WERI-Rb-1 (cell line): ENCODE data around the gene LPP.

Experiments
- DNase-seq: peaks from one replicate; pipeline ENCODE4 v3.0.0-alpha.2; 2020
- H3K27ac ChIP-seq: fragments of 250-450 bp; sonication (Bioruptor Pico); 2 replicates; pipeline ENCODE4 v1.5.1; 2020; ENCODE audit warnings: mild to moderate bottlenecking, moderate library complexity
- H3K27me3 ChIP-seq: fragments of 250-450 bp; sonication (Bioruptor Pico); 2 replicates; pipeline ENCODE4 v1.5.1; 2021; ENCODE audit warnings: mild to moderate bottlenecking, low read depth, moderate library complexity; ENCODE audit not compliant: insufficient read depth, severe bottlenecking
- H3K36me3 ChIP-seq: fragments of 250-450 bp; sonication (Bioruptor Pico); 2 replicates; pipeline ENCODE4 v1.5.1; 2020; ENCODE audit warnings: mild to moderate bottlenecking, moderate library complexity
- H3K4me3 ChIP-seq: 2 replicates; pipeline ENCODE4 v1.5.1; 2011; ENCODE audit warnings: low read depth, mild to moderate bottlenecking, control low read depth, low read length
- H3K9me3 ChIP-seq: fragments of 250-450 bp; sonication (Bioruptor Pico); 2 replicates; pipeline ENCODE4 v1.5.1; 2021; ENCODE audit warnings: mild to moderate bottlenecking, moderate library complexity; ENCODE audit not compliant: severe bottlenecking
- TF ChIP-seq, protein P1 (sequence below): IDR thresholded peaks from 2 replicates; pipeline ENCODE4 v1.5.1; 2011; ENCODE audit warnings: low read depth, mild to moderate bottlenecking, control low read depth, inconsistent platforms, low read length

LPP gene, protein sequence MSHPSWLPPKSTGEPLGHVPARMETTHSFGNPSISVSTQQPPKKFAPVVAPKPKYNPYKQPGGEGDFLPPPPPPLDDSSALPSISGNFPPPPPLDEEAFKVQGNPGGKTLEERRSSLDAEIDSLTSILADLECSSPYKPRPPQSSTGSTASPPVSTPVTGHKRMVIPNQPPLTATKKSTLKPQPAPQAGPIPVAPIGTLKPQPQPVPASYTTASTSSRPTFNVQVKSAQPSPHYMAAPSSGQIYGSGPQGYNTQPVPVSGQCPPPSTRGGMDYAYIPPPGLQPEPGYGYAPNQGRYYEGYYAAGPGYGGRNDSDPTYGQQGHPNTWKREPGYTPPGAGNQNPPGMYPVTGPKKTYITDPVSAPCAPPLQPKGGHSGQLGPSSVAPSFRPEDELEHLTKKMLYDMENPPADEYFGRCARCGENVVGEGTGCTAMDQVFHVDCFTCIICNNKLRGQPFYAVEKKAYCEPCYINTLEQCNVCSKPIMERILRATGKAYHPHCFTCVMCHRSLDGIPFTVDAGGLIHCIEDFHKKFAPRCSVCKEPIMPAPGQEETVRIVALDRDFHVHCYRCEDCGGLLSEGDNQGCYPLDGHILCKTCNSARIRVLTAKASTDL

GRCh38 chr3:188154014-188154808 lies at the start of gene LPP:
Gene LPP (plus strand): TSS chr3:188154157. CDS start chr3:188406121, 251,964 bp downstream.
- TF ChIP-seq, protein P1, sequence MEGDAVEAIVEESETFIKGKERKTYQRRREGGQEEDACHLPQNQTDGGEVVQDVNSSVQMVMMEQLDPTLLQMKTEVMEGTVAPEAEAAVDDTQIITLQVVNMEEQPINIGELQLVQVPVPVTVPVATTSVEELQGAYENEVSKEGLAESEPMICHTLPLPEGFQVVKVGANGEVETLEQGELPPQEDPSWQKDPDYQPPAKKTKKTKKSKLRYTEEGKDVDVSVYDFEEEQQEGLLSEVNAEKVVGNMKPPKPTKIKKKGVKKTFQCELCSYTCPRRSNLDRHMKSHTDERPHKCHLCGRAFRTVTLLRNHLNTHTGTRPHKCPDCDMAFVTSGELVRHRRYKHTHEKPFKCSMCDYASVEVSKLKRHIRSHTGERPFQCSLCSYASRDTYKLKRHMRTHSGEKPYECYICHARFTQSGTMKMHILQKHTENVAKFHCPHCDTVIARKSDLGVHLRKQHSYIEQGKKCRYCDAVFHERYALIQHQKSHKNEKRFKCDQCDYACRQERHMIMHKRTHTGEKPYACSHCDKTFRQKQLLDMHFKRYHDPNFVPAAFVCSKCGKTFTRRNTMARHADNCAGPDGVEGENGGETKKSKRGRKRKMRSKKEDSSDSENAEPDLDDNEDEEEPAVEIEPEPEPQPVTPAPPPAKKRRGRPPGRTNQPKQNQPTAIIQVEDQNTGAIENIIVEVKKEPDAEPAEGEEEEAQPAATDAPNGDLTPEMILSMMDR, result no peak
- Histone ChIP-seq H3K27ac (peak within 1 kb of the TSS; percentile 79), H3K9me3 (no peaks in the 10 kb centered on the region), H3K36me3 (no peaks in the 10 kb centered on the region), H3K4me3 (peak within 1 kb of the TSS; percentile 66), H3K27me3 (no peaks in the 10 kb centered on the region)
- DNase-seq, result peak; percentile 78

DNA sequence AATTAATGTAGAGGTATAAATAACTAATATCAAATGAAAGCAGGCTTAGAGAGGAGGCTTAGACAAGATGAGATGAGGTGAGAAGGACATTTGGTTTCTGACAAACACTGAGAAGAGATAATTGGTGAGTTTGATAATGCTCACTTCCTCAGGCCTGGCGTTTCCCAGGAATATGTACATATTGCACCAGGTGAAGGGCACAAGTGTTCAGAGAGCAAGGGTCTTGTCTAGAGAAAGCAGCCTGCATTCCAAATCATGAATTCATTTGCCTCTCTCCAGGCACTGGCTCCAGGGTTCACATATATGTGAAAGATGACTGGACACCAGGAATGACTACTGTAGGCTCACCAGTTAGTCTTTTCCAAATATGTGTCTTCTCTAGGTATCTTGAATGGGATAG lies 48.0 kb upstream of the LPP start:
- H3K9me3 ChIP-seq, result no peaks in the 10 kb centered on the region
- no peaks in the 10 kb centered on the region for H3K36me3 ChIP-seq
- H3K4me3 ChIP-seq, result no peak overlapping the region
- DNase-seq, result no peak
- H3K27me3 ChIP-seq, result no peaks in the 10 kb centered on the region
- TF ChIP-seq, protein P1, result no peak
- H3K27ac ChIP-seq, result no peak overlapping the region

GRCh38 chr3:188106454-188106853 lies 47.5 kb upstream of the LPP start:
- Histone ChIP-seq H3K27me3 (no peaks in the 10 kb centered on the region), H3K27ac (no peak overlapping the region), H3K36me3 (no peaks in the 10 kb centered on the region), H3K4me3 (no peak overlapping the region), H3K9me3 (no peaks in the 10 kb centered on the region)
- TF ChIP-seq, protein P1, result no peak
- no peak for DNase-seq

GRCh38 chr3:188106887-188107830 lies 46.8 kb upstream of the LPP start:
- H3K27me3 ChIP-seq, result no peaks in the 10 kb centered on the region
- H3K4me3 ChIP-seq, result no peak overlapping the region
- H3K9me3 ChIP-seq, result no peaks in the 10 kb centered on the region
- TF ChIP-seq, protein P1, result no peak
- no peak overlapping the region for H3K27ac ChIP-seq
- H3K36me3 ChIP-seq, result no peaks in the 10 kb centered on the region
- DNase-seq, result no peak

GRCh38 chr3:188108703-188109412 lies 45.1 kb upstream of the LPP start:
- Histone ChIP-seq H3K36me3 (no peaks in the 10 kb centered on the region), H3K27ac (no peak overlapping the region), H3K4me3 (no peak overlapping the region), H3K27me3 (no peaks in the 10 kb centered on the region), H3K9me3 (no peaks in the 10 kb centered on the region)
- no peak for DNase-seq
- TF ChIP-seq, protein P1, result no peak
